Esophagus muscularis mucosa (tissue), 3 donors: ENCODE results near the gene BBX.

Experiments
- POLR2A ChIP-seq: fragments of 450-650 bp; IDR thresholded peaks from one replicate; pipeline ENCODE4 v1.6.1; 2017; ENCODE audit warnings: antibody characterized with exemption, moderate library complexity, mild to moderate bottlenecking, low read depth
- POLR2AphosphoS5 ChIP-seq, 2 donors: sonication (generic); formaldehyde crosslinking; IDR thresholded peaks; one replicate each; pipeline ENCODE4 v1.6.1; 2017; ENCODE audit warnings: antibody characterized with exemption in 2 of 2
- TF ChIP-seq, protein P1 (sequence below), 3 experiments: fragments of 200-600 bp in 2 of 3; fragments of 450-650 bp in 1 of 3; sonication (generic) in 2 of 3; IDR thresholded peaks; one replicate each; pipeline ENCODE4 v1.5.1; 2017 to 2019; ENCODE audit warnings: antibody characterized with exemption in 3 of 3, mild to moderate bottlenecking in 2 of 3, moderate library complexity in 1 of 3

DNA sequence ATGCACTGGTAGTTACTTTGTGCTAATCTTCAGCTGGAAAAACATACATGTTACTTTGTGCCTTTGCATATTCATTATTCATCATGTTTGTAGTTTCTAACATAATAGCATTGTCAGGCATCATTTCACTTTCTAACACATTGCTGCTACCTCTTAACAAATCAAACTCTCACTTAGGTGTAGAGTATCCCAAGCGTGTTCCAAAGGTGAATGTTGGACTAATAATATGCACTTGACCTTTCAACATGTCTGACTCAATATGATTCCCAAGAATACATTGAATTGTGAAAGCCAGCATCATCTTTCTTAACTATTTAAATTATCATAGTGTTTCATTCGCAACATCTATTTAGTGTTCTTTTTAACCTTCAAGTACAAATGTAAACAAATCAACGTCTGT, 211.6 kb downstream of the BBX start:
- TF ChIP-seq, protein P1, sequence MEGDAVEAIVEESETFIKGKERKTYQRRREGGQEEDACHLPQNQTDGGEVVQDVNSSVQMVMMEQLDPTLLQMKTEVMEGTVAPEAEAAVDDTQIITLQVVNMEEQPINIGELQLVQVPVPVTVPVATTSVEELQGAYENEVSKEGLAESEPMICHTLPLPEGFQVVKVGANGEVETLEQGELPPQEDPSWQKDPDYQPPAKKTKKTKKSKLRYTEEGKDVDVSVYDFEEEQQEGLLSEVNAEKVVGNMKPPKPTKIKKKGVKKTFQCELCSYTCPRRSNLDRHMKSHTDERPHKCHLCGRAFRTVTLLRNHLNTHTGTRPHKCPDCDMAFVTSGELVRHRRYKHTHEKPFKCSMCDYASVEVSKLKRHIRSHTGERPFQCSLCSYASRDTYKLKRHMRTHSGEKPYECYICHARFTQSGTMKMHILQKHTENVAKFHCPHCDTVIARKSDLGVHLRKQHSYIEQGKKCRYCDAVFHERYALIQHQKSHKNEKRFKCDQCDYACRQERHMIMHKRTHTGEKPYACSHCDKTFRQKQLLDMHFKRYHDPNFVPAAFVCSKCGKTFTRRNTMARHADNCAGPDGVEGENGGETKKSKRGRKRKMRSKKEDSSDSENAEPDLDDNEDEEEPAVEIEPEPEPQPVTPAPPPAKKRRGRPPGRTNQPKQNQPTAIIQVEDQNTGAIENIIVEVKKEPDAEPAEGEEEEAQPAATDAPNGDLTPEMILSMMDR (IDR thresholded peaks at IDR 0.05): no peak
- TF ChIP-seq POLR2AphosphoS5 (IDR thresholded peaks at IDR 0.05): no peak
- no peak for TF ChIP-seq POLR2A
